ENCODE data around the gene RPS10. TPM values are rescaled to one million over a fixed set of nuclear protein-coding genes. Genes with fewer than 3 reads are reported as not detected.

RPS10 gene
- polyA plus RNA-seq, 3 donors: 645 to 2,603 (median 1,054) TPM

- no peaks in the 10 kb centered on the region for H3K9me3 ChIP-seq (replicated peaks in 1 of 2; ENCODE audit: control insufficient read depth in 1 of 2, insufficient read depth in 1 of 2, low read length in 2 of 2)
- Mint-ChIP-seq H3K36me3 (peaks cover 64 to 76% of the 10 kb centered on the region in 2 donors), H3K4me3 (no peak overlapping the region), H3K27me3 (ENCODE audit: low read depth in 3 of 3) (no peaks in the 10 kb centered on the region), H3K4me1 (peaks cover 7% of the 10 kb centered on the region), H3K9me3 (peaks cover 0 to 2% (median 0%) of the 10 kb centered on the region in 7 donors), H3K27ac (peak overlapping the region in 3 of 7 donors; percentile 22 to 37 (median 29))
- TF ChIP-seq CTCF (IDR thresholded peaks at IDR 0.05): no peak
- no peak overlapping the region for H3K4me2 ChIP-seq (replicated peaks; ENCODE audit: extremely low read depth, low read length, poor library complexity, severe bottlenecking)
- H2AFZ ChIP-seq (ENCODE audit: insufficient read depth, low read depth, low read length, poor library complexity, severe bottlenecking): no peak overlapping the region
- intact Hi-C loops (cut with micrococcal nuclease): loop anchor here in 1 of 2 donors (10.0 kb wide), 1 partner anchor 252 kb away; no protein-coding TSS in a partner anchor
- H3K27ac ChIP-seq (ENCODE audit: low read depth in 1 of 2, low read length in 2 of 2): peak overlapping the region in 1 of 2 donors; percentile 41
- WGBS (ENCODE audit: insufficient coverage): 82% methylated on average over 6 of the region's 7 CpGs
- peaks cover 54 to 74% of the 10 kb centered on the region in 2 donors for H3K36me3 ChIP-seq (replicated peaks in 1 of 2; ENCODE audit: control insufficient read depth in 1 of 2, insufficient read depth in 2 of 2, low read length in 2 of 2)
- no peaks in the 10 kb centered on the region for H3K27me3 ChIP-seq (ENCODE audit: control insufficient read depth in 2 of 2, insufficient read depth in 2 of 2, low read length in 2 of 2)
- no peak overlapping the region for H3K4me3 ChIP-seq (replicated peaks in 1 of 3; ENCODE audit: low read depth in 2 of 3, low read length in 3 of 3)
- peaks cover 9% of the 10 kb centered on the region for H3K79me2 ChIP-seq (ENCODE audit: insufficient read depth, low read length)
- H4K20me1 ChIP-seq (ENCODE audit: insufficient read depth, low read length): peaks cover 52% of the 10 kb centered on the region
- no peak overlapping the region for H3K9ac ChIP-seq (ENCODE audit: insufficient read depth, low read length, poor library complexity, severe bottlenecking)
- H3K4me1 ChIP-seq (ENCODE audit: control insufficient read depth in 1 of 2, insufficient read depth in 2 of 2, low read length in 2 of 2): peaks cover 0 to 4% of the 10 kb centered on the region in 2 donors
- DNase-seq: no peak
Measured at GRCh38 chr6:34416877-34417371, 8.9 kb downstream of the RPS10 start.

- 89% methylated on average over 4 of the region's 11 CpGs for WGBS (ENCODE audit: insufficient coverage)
- peaks cover 0 to 4% of the 10 kb centered on the region in 2 donors for H3K4me1 ChIP-seq (ENCODE audit: control insufficient read depth in 1 of 2, insufficient read depth in 2 of 2, low read length in 2 of 2)
- TF ChIP-seq CTCF (IDR thresholded peaks at IDR 0.05): peak; percentile 80
- peaks cover 44% of the 10 kb centered on the region for H4K20me1 ChIP-seq (ENCODE audit: insufficient read depth, low read length)
- DNase-seq: peak; percentile 71 to 84 (median 79)
- Mint-ChIP-seq H3K4me1 (peaks cover 7% of the 10 kb centered on the region), H3K4me3 (no peak overlapping the region), H3K36me3 (peaks cover 49 to 62% of the 10 kb centered on the region in 2 donors), H3K27ac (peak overlapping the region in 5 of 7 donors; percentile 37 to 75 (median 61)), H3K27me3 (ENCODE audit: low read depth in 3 of 3) (no peaks in the 10 kb centered on the region), H3K9me3 (peaks cover 0 to 2% (median 0%) of the 10 kb centered on the region in 7 donors)
- peaks cover 38 to 58% of the 10 kb centered on the region in 2 donors for H3K36me3 ChIP-seq (replicated peaks in 1 of 2; ENCODE audit: control insufficient read depth in 1 of 2, insufficient read depth in 2 of 2, low read length in 2 of 2)
- no peaks in the 10 kb centered on the region for H3K9me3 ChIP-seq (replicated peaks in 1 of 2; ENCODE audit: control insufficient read depth in 1 of 2, insufficient read depth in 1 of 2, low read length in 2 of 2)
- peaks cover 2% of the 10 kb centered on the region for H3K79me2 ChIP-seq (ENCODE audit: insufficient read depth, low read length)
- H3K27me3 ChIP-seq (ENCODE audit: control insufficient read depth in 2 of 2, insufficient read depth in 2 of 2, low read length in 2 of 2): no peaks in the 10 kb centered on the region
- no peak overlapping the region for H3K4me3 ChIP-seq (replicated peaks in 1 of 3; ENCODE audit: low read depth in 2 of 3, low read length in 3 of 3)
- no peak overlapping the region for H3K9ac ChIP-seq (ENCODE audit: insufficient read depth, low read length, poor library complexity, severe bottlenecking)
- no peak overlapping the region for H2AFZ ChIP-seq (ENCODE audit: insufficient read depth, low read depth, low read length, poor library complexity, severe bottlenecking)
- intact Hi-C loops (cut with micrococcal nuclease): loop anchor here (2.0 to 10.0 kb wide), 5 partner anchors 166 to 250 kb away; partner anchors contain the start of gene SMIM29 (in 2 of the 2)
- H3K4me2 ChIP-seq (replicated peaks; ENCODE audit: extremely low read depth, low read length, poor library complexity, severe bottlenecking): no peak overlapping the region
- H3K27ac ChIP-seq (ENCODE audit: low read depth in 1 of 2, low read length in 2 of 2): peak overlapping the region in 1 of 2 donors; percentile 47
Measured at GRCh38 chr6:34414999-34415858, 10.6 kb downstream of the RPS10 start.

Measured in CD14-positive monocyte (primary cell).